ENCODE measurements around the gene CAPN1. TPM values are rescaled to one million over a fixed set of nuclear protein-coding genes. Genes with fewer than 3 reads are reported as not detected.
A peak's percentile ranks its signal among the peaks of the same experiment; 100 is the strongest.
"Not testable (repeated sequence)": the region's sequence is repeated elsewhere in the genome, so short reads cannot be mapped to it uniquely, and the experiment has no call there.

CAPN1 gene
- total RNA-seq, 1 donor from 2014 or later, result 48.4 TPM

- Mint-ChIP-seq H3K36me3 (ENCODE audit: low read depth) (no peaks in the 10 kb centered on the region), H3K4me3 (no peak overlapping the region), H3K27me3 (ENCODE audit: low read depth) (no peaks in the 10 kb centered on the region), H3K4me1 (peaks cover 10% of the 10 kb centered on the region), H3K27ac (ENCODE audit: unreplicated experiment) (no peak overlapping the region), H3K9me3 (no peaks in the 10 kb centered on the region)
- TF ChIP-seq CTCF (conservative IDR thresholded peaks at IDR 0.05), result no peak
- DNase-seq (ENCODE audit: low read depth, low spot score), result no peak
Observed at GRCh38 chr11:65172600-65172999, 9.1 kb upstream of the CAPN1 start.

GRCh38 chr11:65174571-65175010, 7.1 kb upstream of the CAPN1 start:
- not testable (repeated sequence) for H3K36me3 Mint-ChIP-seq (ENCODE audit: low read depth); H3K27ac Mint-ChIP-seq (ENCODE audit: unreplicated experiment); H3K4me1 Mint-ChIP-seq; H3K9me3 Mint-ChIP-seq; H3K4me3 Mint-ChIP-seq; DNase-seq (ENCODE audit: low read depth, low spot score)
- H3K27me3 Mint-ChIP-seq (ENCODE audit: low read depth), result peaks cover 18% of the 10 kb centered on the region

GRCh38 chr11:65180877-65181568, 705 bp upstream of the CAPN1 start:
- TF ChIP-seq CTCF (conservative IDR thresholded peaks at IDR 0.05), result peak; percentile 72
- Mint-ChIP-seq H3K9me3 (no peaks in the 10 kb centered on the region), H3K27ac (ENCODE audit: unreplicated experiment) (no peak overlapping the region), H3K4me3 (peak overlapping the region; percentile 80), H3K27me3 (ENCODE audit: low read depth) (peaks cover 34% of the 10 kb centered on the region), H3K36me3 (ENCODE audit: low read depth) (no peaks in the 10 kb centered on the region), H3K4me1 (peaks cover 17% of the 10 kb centered on the region)
- peak; percentile 82 for DNase-seq (ENCODE audit: low read depth, low spot score)

- H3K9me3 Mint-ChIP-seq, result no peaks in the 10 kb centered on the region
- H3K4me3 Mint-ChIP-seq, result peak overlapping the region; percentile 85
- no peak for TF ChIP-seq CTCF (conservative IDR thresholded peaks at IDR 0.05)
- no peaks in the 10 kb centered on the region for H3K36me3 Mint-ChIP-seq (ENCODE audit: low read depth)
- H3K27me3 Mint-ChIP-seq (ENCODE audit: low read depth), result peaks cover 34% of the 10 kb centered on the region
- peaks cover 17% of the 10 kb centered on the region for H3K4me1 Mint-ChIP-seq
- no peak overlapping the region for H3K27ac Mint-ChIP-seq (ENCODE audit: unreplicated experiment)
- DNase-seq (ENCODE audit: low read depth, low spot score), result no peak
Observed at GRCh38 chr11:65182258-65183170, 786 bp downstream of the CAPN1 start.

- H3K27ac Mint-ChIP-seq (ENCODE audit: unreplicated experiment), result no peak overlapping the region
- DNase-seq (ENCODE audit: low read depth, low spot score), result no peak
Observed at GRCh38 chr11:65183201-65183891, 1.6 kb downstream of the CAPN1 start.

More at GRCh38 chr11:65183201-65183891, 1.6 kb downstream of the CAPN1 start:
- Mint-ChIP-seq H3K4me3 (peak overlapping the region; percentile 85), H3K9me3 (no peaks in the 10 kb centered on the region), H3K4me1 (peaks cover 17% of the 10 kb centered on the region), H3K27me3 (ENCODE audit: low read depth) (peaks cover 28% of the 10 kb centered on the region), H3K36me3 (ENCODE audit: low read depth) (no peaks in the 10 kb centered on the region)
- no peak for TF ChIP-seq CTCF (conservative IDR thresholded peaks at IDR 0.05)
